Immature natural killer cell (primary cell): ENCODE measurements around the gene YWHAQ. TPM values are rescaled to one million over a fixed set of nuclear protein-coding genes. Genes with fewer than 3 reads are reported as not detected.
"Not testable (repeated sequence)": the region's sequence is repeated elsewhere in the genome, so short reads cannot be mapped to it uniquely, and the experiment has no call there.

Experiments
- DNase-seq, 3 donors: peaks; one replicate each; pipeline ENCODE4 v3.0.0; 2022; ENCODE audit warnings: mixed read lengths in 1 of 3
- H3K27ac Mint-ChIP-seq, 6 donors: one replicate each; pipeline ENCODE4 v1.8.0; 2020; ENCODE audit warnings: mixed read lengths in 6 of 6, mild to moderate bottlenecking in 5 of 6, inconsistent platforms in 4 of 6, moderate library complexity in 3 of 6
- H3K27me3 Mint-ChIP-seq, 3 donors: one replicate each; pipeline ENCODE4 v1.8.0; 2020 to 2021; ENCODE audit warnings: low read depth in 3 of 3, mild to moderate bottlenecking in 3 of 3, mixed read lengths in 3 of 3, moderate library complexity in 3 of 3, inconsistent platforms in 1 of 3
- H3K36me3 Mint-ChIP-seq, 3 donors: one replicate each; pipeline ENCODE4 v1.8.0; 2020; ENCODE audit warnings: mixed read lengths in 3 of 3, inconsistent platforms in 2 of 3, mild to moderate bottlenecking in 2 of 3
- H3K4me1 Mint-ChIP-seq, 2 donors: one replicate each; pipeline ENCODE4 v1.8.0; 2020; ENCODE audit warnings: inconsistent platforms in 2 of 2, mild to moderate bottlenecking in 2 of 2, mixed read lengths in 2 of 2, moderate library complexity in 1 of 2
- H3K4me3 Mint-ChIP-seq, 5 donors: one replicate each; pipeline ENCODE4 v1.8.0; 2020; ENCODE audit warnings: mild to moderate bottlenecking in 5 of 5, mixed read lengths in 5 of 5, inconsistent platforms in 3 of 5, moderate library complexity in 3 of 5
- H3K9me3 Mint-ChIP-seq, 6 donors: one replicate each; pipeline ENCODE4 v1.8.0; 2020; ENCODE audit warnings: mild to moderate bottlenecking in 6 of 6, mixed read lengths in 6 of 6, inconsistent platforms in 4 of 6, moderate library complexity in 3 of 6
- polyA plus RNA-seq, 3 donors: library from polyadenylated mRNA; unstranded; fragments of 300-500 nt; fragmentation: Illumina TruSeq; gene quantifications; one replicate each; pipeline ENCODE4 v1.2.3, GENCODE V29; 2021

The YWHAQ gene
- polyA plus RNA-seq, 3 donors from 2014 or later: 406 to 761 (median 479) TPM

DNA sequence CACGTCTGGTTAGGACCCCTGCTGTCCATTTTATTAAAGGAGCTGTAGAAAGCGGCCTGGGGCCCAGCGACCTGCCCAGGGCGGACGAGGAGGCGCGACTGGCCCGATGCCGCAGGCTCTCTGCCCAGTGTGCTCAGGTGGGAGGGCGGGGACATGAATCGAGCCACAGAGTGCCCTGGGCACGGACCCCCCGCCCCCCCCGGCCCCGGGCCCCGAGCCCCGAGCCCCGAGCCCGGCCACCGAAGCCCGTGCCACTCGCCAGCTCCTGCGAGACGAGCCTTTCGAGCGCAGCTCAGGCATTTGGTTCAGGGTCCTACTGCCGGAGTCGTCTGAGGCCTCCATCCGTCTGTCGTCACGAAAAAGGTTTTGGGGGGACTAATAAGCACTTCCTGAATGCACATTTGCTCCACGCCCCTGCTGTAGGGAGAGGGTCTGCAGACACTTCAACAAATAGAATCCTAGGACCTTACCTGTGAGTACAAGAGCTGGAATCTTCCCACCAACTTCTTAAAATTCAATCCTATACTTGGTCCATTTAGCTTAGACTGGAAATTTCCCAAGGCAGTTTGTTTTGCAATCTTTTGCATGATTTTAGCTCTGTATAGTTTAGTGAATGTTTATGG, 74.6 kb downstream of the YWHAQ start:
- Mint-ChIP-seq H3K36me3 (peaks cover 0 to 2% (median 0%) of the 10 kb centered on the region in 3 donors), H3K4me3 (peak overlapping the region; percentile 95 to 98 (median 97)), H3K27ac (peak overlapping the region; percentile 95 to 99 (median 98)), H3K9me3 (no peaks in the 10 kb centered on the region), H3K27me3 (peaks cover 4 to 14% (median 6%) of the 10 kb centered on the region in 3 donors), H3K4me1 (peaks cover 49 to 60% of the 10 kb centered on the region in 2 donors)
- DNase-seq: no peak

DNA sequence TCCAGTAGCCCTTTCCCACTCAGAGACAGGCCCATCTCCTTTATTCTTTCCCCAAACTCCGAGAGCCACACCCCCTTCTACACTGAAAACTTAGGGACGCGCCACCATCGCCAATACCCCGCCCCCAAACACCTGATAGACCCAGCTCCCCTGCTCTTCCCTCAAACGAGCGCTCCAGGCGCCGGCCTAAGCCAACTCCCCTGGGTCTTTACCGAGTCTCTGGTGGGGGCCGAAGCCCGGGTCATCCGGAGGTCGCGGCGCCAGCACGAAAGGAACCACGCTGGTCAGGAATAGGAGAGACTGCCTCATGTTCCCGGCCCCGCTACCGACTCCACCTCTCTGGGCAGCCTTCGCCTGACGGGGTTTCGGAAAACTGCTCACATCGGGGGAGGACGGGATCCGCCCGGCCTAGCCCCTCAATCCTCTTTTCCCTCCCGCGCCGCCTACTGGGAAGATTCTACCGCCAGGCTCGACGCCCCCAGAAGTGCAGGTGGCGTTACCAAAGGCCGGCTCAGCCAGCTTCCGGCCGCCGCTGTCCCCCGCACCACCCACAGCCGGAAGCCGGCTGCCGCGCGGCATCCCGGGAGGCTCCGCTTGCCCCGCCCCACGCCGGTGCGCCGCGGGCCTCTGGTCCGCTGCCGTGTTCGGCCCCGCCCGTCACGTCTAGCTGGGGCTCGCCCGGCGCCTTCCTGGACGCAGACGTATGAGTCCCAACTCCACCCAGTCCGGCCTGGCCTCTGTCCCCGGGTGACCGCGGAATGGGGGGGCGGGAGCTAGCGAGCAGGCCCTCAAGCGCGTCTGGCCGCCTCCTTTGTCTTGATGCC, 75.3 kb downstream of the YWHAQ start, which contains the start of gene ADAM17:
Gene ADAM17 (minus strand): TSS at position 534 of the 824 bp plus-strand sequence. CDS start 225 bp downstream, at position 309.
- H3K4me1 Mint-ChIP-seq: peaks cover 52 to 66% of the 10 kb centered on the region in 2 donors

DNA sequence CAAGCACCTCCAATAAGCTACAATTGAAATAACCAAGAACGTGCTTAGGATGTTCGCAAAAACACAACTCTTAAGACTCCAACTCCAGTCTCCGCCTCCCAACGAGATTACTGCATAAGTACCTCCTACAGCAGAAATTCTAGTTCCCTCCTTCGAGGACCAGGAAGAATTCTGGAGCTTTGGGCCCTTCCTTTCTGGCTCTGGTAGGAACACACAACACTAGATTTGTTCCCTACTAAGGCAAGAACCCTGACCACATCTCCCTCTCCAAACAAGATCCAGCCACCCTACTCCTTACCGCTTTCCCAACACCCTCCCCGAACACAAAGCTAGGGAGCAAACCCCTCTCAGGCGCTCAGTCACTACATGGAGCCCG, 75.9 kb downstream of the YWHAQ start:
- H3K27me3 Mint-ChIP-seq: peaks cover 4 to 14% (median 6%) of the 10 kb centered on the region in 3 donors
- H3K27ac Mint-ChIP-seq: peak overlapping the region; percentile 92 to 99 (median 96)
- peaks cover 54 to 68% of the 10 kb centered on the region in 2 donors for H3K4me1 Mint-ChIP-seq
- H3K4me3 Mint-ChIP-seq: peak overlapping the region; percentile 95 to 98 (median 97)
- H3K9me3 Mint-ChIP-seq: no peaks in the 10 kb centered on the region
- peak; percentile 19 to 24 (median 22) for DNase-seq
- peaks cover 0 to 2% (median 0%) of the 10 kb centered on the region in 3 donors for H3K36me3 Mint-ChIP-seq

More for the DNA sequence above, 75.3 kb downstream of the YWHAQ start, which contains the start of gene ADAM17:
- Mint-ChIP-seq H3K27ac (peak within 1 kb of the TSS; percentile 95 to 99 (median 98)), H3K36me3 (peaks cover 0 to 2% (median 0%) of the 10 kb centered on the region in 3 donors), H3K4me3 (peak within 1 kb of the TSS; percentile 95 to 98 (median 97)), H3K27me3 (peaks cover 4 to 14% (median 6%) of the 10 kb centered on the region in 3 donors), H3K9me3 (no peaks in the 10 kb centered on the region)
- peak; percentile 91 to 92 (median 91) for DNase-seq

DNA sequence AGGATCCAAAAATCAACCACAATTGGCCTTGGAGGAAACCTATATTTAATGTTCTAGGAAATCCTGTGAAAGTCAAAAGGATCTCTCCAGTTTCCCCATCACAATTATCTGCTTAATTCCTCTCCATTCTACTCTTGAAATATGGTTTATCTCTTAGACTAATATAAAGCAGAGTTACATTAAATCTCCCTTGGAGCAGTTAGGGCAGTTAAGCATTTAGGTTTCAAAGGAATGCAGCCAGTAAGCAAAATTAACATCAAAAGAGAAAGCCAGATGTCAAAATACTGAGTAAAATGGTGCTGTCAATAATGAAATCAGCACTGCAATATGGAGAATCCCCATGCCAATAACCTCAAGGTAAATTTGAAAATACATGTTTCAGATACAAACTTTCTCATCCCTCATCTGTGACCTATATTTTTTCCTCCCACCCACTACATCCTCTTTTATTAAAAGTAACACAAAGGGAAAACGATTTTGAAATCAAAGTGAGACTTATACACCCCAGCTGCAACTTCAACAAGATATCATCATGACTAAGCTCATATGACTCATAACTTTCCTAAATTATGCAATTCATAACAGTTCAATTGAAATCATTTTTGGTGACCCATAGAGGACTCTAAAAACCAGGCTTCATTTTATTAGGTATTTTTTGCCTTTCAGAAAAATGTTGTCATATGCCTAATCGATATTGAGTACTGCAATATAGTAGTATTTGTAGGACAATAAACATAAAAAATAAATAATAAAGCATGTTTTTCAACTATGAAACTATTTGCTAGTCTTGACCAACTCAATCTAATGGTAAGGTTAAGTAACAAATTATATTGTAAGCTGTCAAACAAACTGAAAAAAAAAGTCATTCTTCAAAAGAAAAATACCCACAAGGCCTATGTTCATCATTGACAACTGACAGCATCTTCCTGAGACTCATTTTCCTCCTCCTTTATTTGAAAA, 78.3 kb downstream of the YWHAQ start:
- peaks cover 69 to 81% of the 10 kb centered on the region in 2 donors for H3K4me1 Mint-ChIP-seq
- peak overlapping the region in 4 of 5 donors; percentile 21 to 69 (median 38) for H3K4me3 Mint-ChIP-seq
- H3K36me3 Mint-ChIP-seq: no peaks in the 10 kb centered on the region
- H3K9me3 Mint-ChIP-seq: no peaks in the 10 kb centered on the region
- H3K27ac Mint-ChIP-seq: peak overlapping the region; percentile 65 to 88 (median 78)
- peak in 2 of 3 donors; percentile 8 to 12 for DNase-seq
- H3K27me3 Mint-ChIP-seq: peaks cover 4 to 14% (median 6%) of the 10 kb centered on the region in 3 donors

DNA sequence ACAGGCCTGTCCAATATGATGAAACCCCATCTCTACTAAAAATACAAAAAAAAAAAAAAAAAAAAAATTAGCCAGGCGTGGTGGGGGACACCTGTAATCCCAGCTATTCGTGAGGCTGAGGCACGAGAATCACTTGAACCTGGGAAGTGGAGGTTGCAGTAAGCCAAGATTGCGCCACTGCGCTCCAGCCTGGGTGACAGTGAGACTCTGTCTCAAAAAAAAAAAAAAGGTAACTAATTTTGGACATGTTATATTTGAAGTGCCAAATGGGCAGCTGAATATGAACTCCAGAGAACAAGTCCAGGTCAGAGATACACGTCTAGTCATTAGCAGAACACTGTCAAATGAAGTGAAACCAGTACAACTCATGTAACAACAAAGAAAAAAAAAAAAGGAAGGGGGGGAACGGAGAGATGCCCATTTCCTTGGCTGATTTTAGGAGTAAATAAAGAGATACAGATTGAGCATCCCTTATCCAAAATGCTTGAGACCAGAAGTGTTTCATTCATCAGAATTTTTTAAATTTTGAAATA, 79.9 kb downstream of the YWHAQ start:
- Mint-ChIP-seq H3K27ac (peak overlapping the region in 2 of 6 donors; percentile 12), H3K27me3 (peaks cover 2 to 13% (median 6%) of the 10 kb centered on the region in 3 donors), H3K4me1 (peaks cover 70 to 80% of the 10 kb centered on the region in 2 donors)
- not testable (repeated sequence) for H3K9me3 Mint-ChIP-seq, H3K36me3 Mint-ChIP-seq, DNase-seq, H3K4me3 Mint-ChIP-seq

DNA sequence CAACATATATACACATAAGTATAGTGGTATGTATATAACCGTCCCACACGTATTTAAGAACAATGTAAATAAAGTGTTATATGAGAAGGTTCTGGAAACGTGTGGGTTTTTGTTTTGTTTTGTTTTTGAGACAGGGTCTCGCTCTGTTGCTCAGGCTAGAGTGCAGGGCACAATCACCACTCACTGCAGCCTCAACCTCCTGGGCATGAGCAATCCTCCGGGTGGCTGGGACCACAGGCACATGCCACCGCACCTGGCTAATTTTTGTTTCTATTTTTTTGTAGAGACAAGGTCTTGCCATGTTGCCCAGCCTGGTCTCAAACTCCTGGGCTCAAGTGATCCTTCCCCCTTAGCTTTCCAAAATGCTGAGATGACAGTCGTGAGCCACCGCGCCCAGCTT, 81.4 kb downstream of the YWHAQ start:
- Mint-ChIP-seq H3K4me1 (peaks cover 65 to 83% of the 10 kb centered on the region in 2 donors), H3K36me3 (no peaks in the 10 kb centered on the region), H3K27me3 (peaks cover 0 to 1% (median 0%) of the 10 kb centered on the region in 3 donors), H3K9me3 (no peaks in the 10 kb centered on the region), H3K4me3 (peak overlapping the region in 1 of 5 donors; percentile 15), H3K27ac (peak overlapping the region in 2 of 6 donors; percentile 73 to 76)
- no peak for DNase-seq

DNA sequence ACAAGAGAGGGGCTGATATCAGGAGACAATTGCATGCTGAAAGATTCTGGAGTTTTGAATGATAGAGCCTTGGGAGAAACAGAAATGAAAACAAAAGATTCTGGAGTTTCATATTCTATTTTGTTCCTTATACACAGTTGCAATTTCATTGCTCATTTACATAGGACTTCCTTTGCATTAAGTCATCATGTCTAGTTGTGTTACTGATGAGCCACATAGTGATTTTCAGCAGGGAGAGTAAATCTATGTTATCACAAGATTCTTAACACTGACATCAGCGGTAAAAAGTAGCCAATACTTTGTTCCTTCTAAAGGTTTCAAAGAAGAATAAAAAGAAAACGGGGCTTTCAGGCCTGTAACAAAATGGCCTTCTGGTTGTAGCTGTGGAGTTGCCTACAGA, 82.3 kb downstream of the YWHAQ start:
- Mint-ChIP-seq H3K36me3 (no peaks in the 10 kb centered on the region), H3K27ac (peak overlapping the region; percentile 74 to 90 (median 88)), H3K9me3 (no peaks in the 10 kb centered on the region), H3K4me1 (peaks cover 64 to 85% of the 10 kb centered on the region in 2 donors), H3K27me3 (peaks cover 0 to 1% (median 0%) of the 10 kb centered on the region in 3 donors), H3K4me3 (peak overlapping the region; percentile 54 to 75 (median 68))
- DNase-seq: no peak

DNA sequence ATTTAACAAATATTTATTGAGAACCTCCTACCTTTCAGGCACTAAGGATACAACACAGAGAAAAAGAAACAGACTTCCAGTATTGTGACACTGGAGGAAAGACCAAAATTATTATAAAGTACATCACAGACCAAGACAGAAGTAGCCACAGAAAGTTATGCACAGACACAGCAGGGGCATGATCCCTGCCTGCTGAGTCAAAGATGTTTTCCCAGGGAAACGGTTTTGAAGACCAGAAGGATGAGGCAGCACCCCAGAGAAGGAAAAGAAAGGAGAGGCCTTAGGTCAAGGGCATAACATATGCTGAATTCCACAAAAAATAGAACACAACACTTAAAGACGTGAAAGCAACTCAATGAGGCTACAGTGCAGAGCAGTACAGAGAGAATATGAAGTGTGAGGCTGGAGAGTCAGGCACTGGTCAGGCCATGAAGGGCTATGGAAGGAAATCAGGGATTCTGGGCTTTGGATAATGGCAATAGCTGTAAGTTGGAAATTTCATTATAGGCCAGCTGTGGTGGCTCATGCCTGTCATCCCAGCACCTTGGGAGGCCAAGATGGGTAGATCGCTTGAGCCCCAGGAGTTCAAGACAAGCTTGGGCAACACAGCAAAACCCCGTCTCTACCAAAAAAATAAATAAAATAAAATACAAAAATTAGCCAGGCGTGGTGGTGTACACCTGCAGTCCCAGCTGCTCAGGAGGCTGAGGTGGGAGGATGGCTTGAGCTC, 83.4 kb downstream of the YWHAQ start:
- Mint-ChIP-seq H3K4me3 (peak overlapping the region in 4 of 5 donors; percentile 20 to 68 (median 37)), H3K4me1 (peaks cover 62 to 84% of the 10 kb centered on the region in 2 donors), H3K36me3 (no peaks in the 10 kb centered on the region), H3K27ac (peak overlapping the region; percentile 45 to 90 (median 85)), H3K9me3 (no peaks in the 10 kb centered on the region), H3K27me3 (peaks cover 0 to 1% (median 0%) of the 10 kb centered on the region in 3 donors)
- no peak for DNase-seq

DNA sequence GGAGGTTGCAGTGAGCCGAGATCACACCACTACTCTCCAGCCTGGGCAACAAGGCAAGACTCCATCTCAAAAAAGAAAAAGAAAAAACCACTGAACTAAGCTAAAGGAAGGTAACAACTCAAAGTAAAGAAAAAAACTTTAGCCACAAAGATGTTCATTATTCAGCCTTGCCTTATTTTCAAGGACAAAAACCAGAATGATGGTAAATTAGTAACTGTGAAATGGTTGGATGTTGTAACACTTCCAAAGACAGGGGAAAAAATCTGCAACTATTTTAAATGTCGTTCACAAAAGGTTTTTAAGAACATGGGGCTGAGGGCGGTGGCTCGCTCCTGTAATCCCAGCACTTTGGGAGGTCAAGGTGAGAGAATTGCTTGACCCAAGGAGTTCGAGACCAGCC, 85.3 kb downstream of the YWHAQ start:
- H3K4me1 Mint-ChIP-seq: peaks cover 51 to 71% of the 10 kb centered on the region in 2 donors
- H3K27me3 Mint-ChIP-seq: peaks cover 0 to 1% (median 0%) of the 10 kb centered on the region in 3 donors
- H3K4me3 Mint-ChIP-seq: no peak overlapping the region
- H3K27ac Mint-ChIP-seq: peak overlapping the region in 3 of 6 donors; percentile 19 to 49 (median 39)
- no peaks in the 10 kb centered on the region for H3K36me3 Mint-ChIP-seq
- no peak for DNase-seq
- H3K9me3 Mint-ChIP-seq: no peaks in the 10 kb centered on the region

DNA sequence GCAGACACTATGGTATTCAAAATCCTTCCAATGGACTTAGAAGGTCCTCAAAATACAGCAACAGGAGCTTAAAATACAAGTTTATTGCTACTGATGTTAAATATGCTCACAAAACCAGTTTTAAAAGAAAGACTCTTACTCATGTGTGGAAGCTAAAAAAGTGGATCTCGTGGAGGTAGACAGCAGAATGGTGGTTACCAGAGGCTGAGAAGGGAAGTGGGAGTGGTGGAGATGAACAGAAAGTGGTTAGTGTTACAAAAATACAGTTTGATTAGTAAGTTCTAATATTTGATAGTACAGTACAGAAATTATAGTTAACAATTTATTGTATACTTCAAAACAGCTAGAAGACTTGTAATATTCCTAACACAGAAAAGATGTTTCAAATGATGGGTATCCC, 87.2 kb downstream of the YWHAQ start:
- Mint-ChIP-seq H3K27me3 (peaks cover 0 to 1% (median 0%) of the 10 kb centered on the region in 3 donors), H3K36me3 (peaks cover 0 to 4% (median 0%) of the 10 kb centered on the region in 3 donors), H3K4me1 (peaks cover 46 to 73% of the 10 kb centered on the region in 2 donors), H3K27ac (peak overlapping the region; percentile 3 to 75 (median 20)), H3K9me3 (no peaks in the 10 kb centered on the region), H3K4me3 (peak overlapping the region; percentile 3 to 33 (median 21))
- DNase-seq: no peak

DNA sequence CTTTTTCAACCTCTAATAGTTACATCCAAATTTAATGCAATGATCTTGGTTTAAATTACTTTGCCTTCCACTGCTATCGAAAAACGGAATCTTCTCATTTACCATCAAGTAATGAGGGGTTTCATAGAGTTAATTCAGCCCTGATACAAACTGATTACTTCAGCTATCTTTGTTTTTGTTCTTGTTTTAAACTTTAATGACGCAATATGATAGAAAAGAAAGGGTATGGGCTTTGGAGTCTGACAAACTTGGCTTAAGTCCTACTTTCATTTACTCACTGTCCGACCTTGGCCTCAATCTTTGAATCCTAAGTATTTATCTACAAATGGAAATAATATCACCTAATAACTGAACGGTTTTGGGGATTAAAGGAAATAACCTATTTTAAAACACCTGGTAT, 91.3 kb downstream of the YWHAQ start:
- H3K4me1 Mint-ChIP-seq: peaks cover 35 to 74% of the 10 kb centered on the region in 2 donors
- no peak overlapping the region for H3K4me3 Mint-ChIP-seq
- no peaks in the 10 kb centered on the region for H3K27me3 Mint-ChIP-seq
- H3K36me3 Mint-ChIP-seq: peaks cover 4 to 5% (median 4%) of the 10 kb centered on the region in 3 donors
- no peak for DNase-seq
- H3K27ac Mint-ChIP-seq: peak overlapping the region in 1 of 6 donors; percentile 7
- H3K9me3 Mint-ChIP-seq: no peaks in the 10 kb centered on the region

DNA sequence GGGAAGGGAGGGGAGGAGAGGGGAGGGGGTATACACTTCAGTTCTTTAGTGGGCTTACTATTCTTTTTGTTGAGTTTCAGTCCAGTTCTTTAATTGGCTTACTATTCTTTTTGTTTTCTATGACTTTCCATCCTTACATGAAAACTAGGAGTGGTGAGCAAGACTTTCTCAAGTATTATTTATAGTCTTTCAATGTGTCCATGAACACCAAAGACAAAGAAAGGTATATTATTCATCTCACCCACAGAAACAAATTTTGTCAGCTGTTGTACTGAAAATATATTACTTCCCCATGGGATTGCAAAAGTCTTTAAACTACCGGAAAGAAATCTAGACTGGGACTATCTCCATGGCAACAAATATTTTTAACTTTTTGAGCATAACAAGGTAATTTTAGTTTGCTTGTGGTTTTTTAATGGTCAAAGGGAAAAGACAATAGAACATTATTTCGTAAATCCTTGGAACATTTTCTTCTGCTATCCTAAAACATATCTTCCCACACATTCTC, 92.7 kb downstream of the YWHAQ start:
- no peak for DNase-seq
- Mint-ChIP-seq H3K4me1 (peaks cover 26 to 70% of the 10 kb centered on the region in 2 donors), H3K36me3 (peaks cover 4 to 5% (median 4%) of the 10 kb centered on the region in 3 donors), H3K27ac (no peak overlapping the region), H3K27me3 (no peaks in the 10 kb centered on the region), H3K4me3 (no peak overlapping the region), H3K9me3 (no peaks in the 10 kb centered on the region)
